H1 (cell line): ENCODE results near the gene FGGY.

ENCODE experiments used
- EP300 ChIP-seq, 2 experiments: IDR thresholded peaks; 1 replicate in 1 of 2; 2 replicates in 1 of 2; pipeline ENCODE4 v1.6.1; 2011 to 2012; ENCODE audit warnings: low read depth in 2 of 2, low read length in 2 of 2, mild to moderate bottlenecking in 2 of 2, borderline replicate concordance in 1 of 2, inconsistent platforms in 1 of 2, moderate library complexity in 1 of 2
- POLR2A ChIP-seq, 2 experiments: IDR thresholded peaks; 1 replicate in 1 of 2; 2 replicates in 1 of 2; pipeline ENCODE4 v1.6.1; 2011; ENCODE audit warnings: low read depth in 2 of 2, low read length in 2 of 2, mild to moderate bottlenecking in 2 of 2; ENCODE audit errors: control extremely low read depth in 1 of 2
- RAD21 ChIP-seq, 2 experiments: IDR thresholded peaks in 1 of 2; conservative IDR thresholded peaks in 1 of 2; 2 replicates each; pipeline ENCODE4 v1.6.1; 2011; ENCODE audit warnings: low read depth in 2 of 2, low read length in 2 of 2, improper control_type of control experiment in 1 of 2, inconsistent platforms in 1 of 2, mild to moderate bottlenecking in 1 of 2, moderate library complexity in 1 of 2
- SIN3A ChIP-seq, 2 experiments: IDR thresholded peaks in 1 of 2; conservative IDR thresholded peaks in 1 of 2; 2 replicates each; pipeline ENCODE4 v1.6.1; 2011 to 2012; ENCODE audit warnings: low read length in 2 of 2, improper control_type of control experiment in 1 of 2, low read depth in 1 of 2, mild to moderate bottlenecking in 1 of 2
- TAF1 ChIP-seq: IDR thresholded peaks from 2 replicates; pipeline ENCODE4 v1.6.1; 2011; ENCODE audit warnings: mild to moderate bottlenecking, low read depth, low read length
- TF ChIP-seq, protein P1 (sequence below), 3 experiments: IDR thresholded peaks; 1 replicate in 2 of 3; 2 replicates in 1 of 3; pipeline versions ENCODE4 v1.5.1 to v1.6.1; 2011; ENCODE audit warnings: low read length in 3 of 3, mild to moderate bottlenecking in 3 of 3, inconsistent platforms in 2 of 3, low read depth in 1 of 3, moderate library complexity in 1 of 3; ENCODE audit not compliant: insufficient read depth in 1 of 3; ENCODE audit errors: control extremely low read depth in 1 of 3

- TF ChIP-seq TAF1: no peak
- TF ChIP-seq, protein P1, sequence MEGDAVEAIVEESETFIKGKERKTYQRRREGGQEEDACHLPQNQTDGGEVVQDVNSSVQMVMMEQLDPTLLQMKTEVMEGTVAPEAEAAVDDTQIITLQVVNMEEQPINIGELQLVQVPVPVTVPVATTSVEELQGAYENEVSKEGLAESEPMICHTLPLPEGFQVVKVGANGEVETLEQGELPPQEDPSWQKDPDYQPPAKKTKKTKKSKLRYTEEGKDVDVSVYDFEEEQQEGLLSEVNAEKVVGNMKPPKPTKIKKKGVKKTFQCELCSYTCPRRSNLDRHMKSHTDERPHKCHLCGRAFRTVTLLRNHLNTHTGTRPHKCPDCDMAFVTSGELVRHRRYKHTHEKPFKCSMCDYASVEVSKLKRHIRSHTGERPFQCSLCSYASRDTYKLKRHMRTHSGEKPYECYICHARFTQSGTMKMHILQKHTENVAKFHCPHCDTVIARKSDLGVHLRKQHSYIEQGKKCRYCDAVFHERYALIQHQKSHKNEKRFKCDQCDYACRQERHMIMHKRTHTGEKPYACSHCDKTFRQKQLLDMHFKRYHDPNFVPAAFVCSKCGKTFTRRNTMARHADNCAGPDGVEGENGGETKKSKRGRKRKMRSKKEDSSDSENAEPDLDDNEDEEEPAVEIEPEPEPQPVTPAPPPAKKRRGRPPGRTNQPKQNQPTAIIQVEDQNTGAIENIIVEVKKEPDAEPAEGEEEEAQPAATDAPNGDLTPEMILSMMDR (IDR thresholded peaks at IDR 0.05; ENCODE audit: control extremely low read depth in 1 of 3, insufficient read depth in 1 of 3, low read depth in 1 of 3, low read length in 3 of 3): no peak
- TF ChIP-seq RAD21 (IDR thresholded peaks at IDR 0.05 in 1 of 2, conservative IDR thresholded peaks at IDR 0.05 in 1 of 2; ENCODE audit: low read depth in 2 of 2, low read length in 2 of 2): no peak
- TF ChIP-seq EP300 (IDR thresholded peaks at IDR 0.05; ENCODE audit: borderline replicate concordance in 1 of 2, low read depth in 2 of 2, low read length in 2 of 2): no peak
- TF ChIP-seq POLR2A (IDR thresholded peaks at IDR 0.05; ENCODE audit: control extremely low read depth in 1 of 2, low read depth in 2 of 2, low read length in 2 of 2): no peak
- no peak for TF ChIP-seq SIN3A (conservative IDR thresholded peaks at IDR 0.05 in 1 of 2, IDR thresholded peaks at IDR 0.05 in 1 of 2; ENCODE audit: low read depth in 1 of 2, low read length in 2 of 2)
Measured at GRCh38 chr1:59375321-59376220, 78.7 kb downstream of the FGGY start.
